IPS DF 6.9 (cell line): ENCODE measurements around the gene ATP8A2.
"Not testable (repeated sequence)": the region's sequence is repeated elsewhere in the genome, so short reads cannot be mapped to it uniquely, and the experiment has no call there.

Experiments used
- DNase-seq: peaks from one replicate; pipeline ENCODE4 v3.0.0-alpha.2; 2013; ENCODE audit warnings: low read depth, low spot score
- H3K27ac ChIP-seq: one replicate; pipeline ENCODE4 v1.5.1; 2013; ENCODE audit warnings: low read length, control low read depth
- H3K27me3 ChIP-seq: 2 replicates; pipeline ENCODE4 v1.6.1; 2013; ENCODE audit warnings: mild to moderate bottlenecking, low read length; ENCODE audit not compliant: control insufficient read depth, insufficient read depth
- H3K36me3 ChIP-seq: 2 replicates; pipeline ENCODE4 v1.6.1; 2013; ENCODE audit warnings: low read length; ENCODE audit not compliant: control insufficient read depth, insufficient read depth
- H3K4me1 ChIP-seq: 2 replicates; pipeline ENCODE4 v1.6.1; 2013; ENCODE audit warnings: low read length; ENCODE audit not compliant: control insufficient read depth, insufficient read depth
- H3K4me3 ChIP-seq: 2 replicates; pipeline ENCODE4 v1.5.1; 2013; ENCODE audit warnings: mild to moderate bottlenecking, low read length
- H3K9me3 ChIP-seq: 2 replicates; pipeline ENCODE4 v1.6.1; 2013; ENCODE audit warnings: low read length, inconsistent platforms; ENCODE audit not compliant: control insufficient read depth, insufficient read depth
- WGBS: extraction: QIAGEN DNeasy Blood & Tissue Kit; methylation state at CpG from one replicate; pipeline ENCODE4 v1.1.7; 2013; ENCODE audit warnings: mixed read lengths, missing lambda C conversion rate; ENCODE audit not compliant: insufficient read length, insufficient coverage; 5-methylcytosine and 5-hydroxymethylcytosine counted together

Gene ATP8A2

DNA sequence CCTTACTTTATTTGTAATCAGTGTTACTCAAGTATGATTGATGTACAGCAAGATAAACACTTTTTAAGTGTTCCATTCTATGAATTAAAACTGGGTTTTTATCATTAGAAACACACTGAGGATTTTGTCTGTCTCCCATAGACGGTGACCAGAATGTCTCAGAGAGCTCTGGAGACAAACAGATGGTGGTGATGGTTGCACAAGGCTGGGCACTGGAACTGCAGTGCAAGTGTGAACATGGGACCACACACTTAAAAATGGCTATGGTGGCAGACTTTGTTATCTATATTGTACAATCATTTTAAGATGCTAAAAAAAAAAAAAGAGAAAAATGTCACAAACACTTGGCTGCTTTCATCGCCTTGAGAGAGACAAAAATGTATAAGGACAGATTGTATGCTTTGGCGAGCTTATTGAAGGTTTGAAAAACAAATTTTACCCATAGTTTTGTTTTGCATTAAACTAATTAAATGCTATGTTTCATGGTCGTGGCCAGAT, 407.1 kb downstream of the ATP8A2 start:
- no peaks in the 10 kb centered on the region for H3K36me3 ChIP-seq
- WGBS = no CpG with 5 or more reads among the region's 4 CpGs
- H3K27me3 ChIP-seq = no peaks in the 10 kb centered on the region
- no peaks in the 10 kb centered on the region for H3K9me3 ChIP-seq
- H3K4me1 ChIP-seq = no peaks in the 10 kb centered on the region
- no peak overlapping the region for H3K27ac ChIP-seq
- no peak for DNase-seq
- no peak overlapping the region for H3K4me3 ChIP-seq

DNA sequence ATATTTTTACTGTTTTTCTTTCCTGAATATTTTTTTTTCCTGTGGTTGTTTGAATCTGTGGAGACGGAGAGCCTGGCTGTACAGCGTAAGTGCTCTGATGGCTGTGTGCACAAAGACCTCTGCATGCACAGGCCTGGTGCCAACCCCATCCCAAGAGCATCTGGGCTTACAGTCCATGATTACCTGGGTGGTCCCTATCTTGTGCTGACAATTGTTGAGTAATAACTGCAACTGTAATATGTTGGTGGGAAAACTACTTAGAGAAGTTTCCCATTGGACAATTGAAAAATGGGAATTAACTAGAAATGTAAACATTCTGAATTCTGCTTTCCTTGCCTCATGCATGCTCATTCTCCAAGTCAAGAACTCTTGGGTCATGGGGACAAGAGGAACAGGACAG, 411.3 kb downstream of the ATP8A2 start:
- no peak overlapping the region for H3K4me3 ChIP-seq
- H3K27me3 ChIP-seq = no peaks in the 10 kb centered on the region
- no peak for DNase-seq
- no peaks in the 10 kb centered on the region for H3K4me1 ChIP-seq
- no peak overlapping the region for H3K27ac ChIP-seq
- no peaks in the 10 kb centered on the region for H3K9me3 ChIP-seq
- WGBS = no CpG with 5 or more reads among the region's 2 CpGs
- H3K36me3 ChIP-seq = no peaks in the 10 kb centered on the region

DNA sequence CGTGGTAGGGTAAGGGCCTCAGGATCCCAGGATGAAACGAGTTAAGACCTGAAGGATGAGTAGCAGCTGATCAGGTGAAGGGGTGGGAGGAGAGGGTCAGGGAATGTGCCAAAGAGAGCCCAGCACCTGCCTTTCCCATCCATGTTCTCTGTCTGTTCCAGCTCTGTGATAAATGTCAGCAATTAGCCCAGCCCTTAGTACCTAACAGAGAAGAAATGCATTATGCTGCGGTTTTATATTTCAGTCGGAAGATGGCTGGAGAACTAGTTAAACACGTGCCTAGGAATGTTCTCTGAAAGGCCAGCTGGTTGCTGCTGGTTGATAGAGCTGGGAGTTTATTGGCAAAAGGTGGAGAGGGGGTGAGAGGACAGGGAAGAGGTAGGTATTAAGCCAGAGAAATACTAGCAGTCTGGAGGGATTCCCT, 411.8 kb downstream of the ATP8A2 start:
- no peak for DNase-seq
- Histone ChIP-seq H3K9me3 (no peaks in the 10 kb centered on the region), H3K27me3 (no peaks in the 10 kb centered on the region), H3K4me3 (no peak overlapping the region), H3K27ac (no peak overlapping the region), H3K4me1 (no peaks in the 10 kb centered on the region), H3K36me3 (no peaks in the 10 kb centered on the region)
- no CpG with 5 or more reads among the region's 5 CpGs for WGBS

- WGBS = no CpG with 5 or more reads among the region's 4 CpGs
- Histone ChIP-seq H3K4me1 (no peaks in the 10 kb centered on the region), H3K9me3 (no peaks in the 10 kb centered on the region), H3K36me3 (no peaks in the 10 kb centered on the region), H3K27ac (no peak overlapping the region), H3K4me3 (no peak overlapping the region), H3K27me3 (no peaks in the 10 kb centered on the region)
- DNase-seq = no peak
These were observed 412.3 kb downstream of the ATP8A2 start for GRCh38 chr13:25784119-25784518.

DNA sequence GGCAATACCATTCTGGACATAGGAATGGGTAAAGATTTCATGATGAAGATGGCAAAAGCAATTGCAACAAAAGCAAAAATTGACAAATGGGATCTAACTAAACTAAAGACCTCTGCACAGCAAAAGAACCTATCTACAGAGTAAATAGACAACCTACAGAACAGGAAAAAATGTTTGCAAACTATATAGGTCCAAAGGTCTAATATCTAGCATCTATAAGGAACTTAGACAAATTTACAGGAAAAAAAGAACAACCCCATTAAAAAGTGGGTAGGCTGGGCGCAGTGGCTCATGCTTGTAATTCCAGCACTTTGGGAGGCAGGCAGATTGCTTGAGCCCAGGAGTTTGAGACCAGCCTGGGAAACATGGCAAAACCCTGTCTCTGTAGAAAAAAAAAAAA, 418.4 kb downstream of the ATP8A2 start:
- not testable (repeated sequence) for H3K4me1 ChIP-seq, DNase-seq, H3K36me3 ChIP-seq, H3K27me3 ChIP-seq, H3K4me3 ChIP-seq, H3K27ac ChIP-seq, H3K9me3 ChIP-seq
- no CpG with 5 or more reads among the region's 1 CpG for WGBS

DNA sequence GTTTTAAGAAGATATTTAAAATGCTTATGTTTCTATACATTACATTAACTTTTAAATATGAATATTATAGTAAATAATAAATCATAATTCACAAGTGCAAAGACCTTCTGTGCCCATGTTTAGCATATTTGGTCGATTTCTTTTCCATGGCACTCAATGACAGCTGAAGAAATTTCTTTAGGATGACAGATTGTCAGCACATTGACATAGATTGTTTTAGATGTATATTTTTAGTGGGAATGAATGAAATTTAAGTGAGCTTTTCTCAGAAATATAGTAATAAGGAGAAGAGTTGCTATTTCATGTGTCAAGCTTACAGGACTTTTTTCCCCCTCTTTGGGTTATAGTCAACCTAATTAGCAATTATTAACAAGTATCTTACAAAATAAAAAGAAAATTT, 423.5 kb downstream of the ATP8A2 start:
- H3K4me3 ChIP-seq = no peak overlapping the region
- no peak overlapping the region for H3K27ac ChIP-seq
- no peaks in the 10 kb centered on the region for H3K4me1 ChIP-seq
- H3K27me3 ChIP-seq = no peaks in the 10 kb centered on the region
- no peaks in the 10 kb centered on the region for H3K36me3 ChIP-seq
- no CpG with 5 or more reads among the region's 1 CpG for WGBS
- H3K9me3 ChIP-seq = no peaks in the 10 kb centered on the region
- no peak for DNase-seq

GRCh38 chr13:25796474-25796873, 424.7 kb downstream of the ATP8A2 start:
- no peak for DNase-seq
- no CpG with 5 or more reads among the region's 1 CpG for WGBS
- H3K4me3 ChIP-seq = no peak overlapping the region

DNA sequence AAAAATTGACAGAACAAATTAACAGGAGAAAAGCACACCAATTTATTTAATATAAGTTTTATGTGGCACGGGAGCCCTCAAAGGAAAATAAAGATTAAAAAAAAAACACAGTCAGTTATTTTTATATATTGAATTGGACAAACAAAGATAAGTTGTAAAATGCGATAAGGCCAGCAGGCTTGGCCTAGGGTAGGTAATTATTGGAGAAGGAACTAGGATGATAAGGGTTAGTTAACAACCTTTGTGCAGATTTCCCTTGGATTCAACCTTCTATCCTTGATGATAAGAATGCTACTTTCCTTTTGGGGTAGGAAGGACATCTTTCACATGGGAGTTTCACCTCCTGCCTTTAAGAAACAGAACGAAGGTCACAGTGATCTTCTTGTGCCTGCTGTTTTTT, 427.2 kb downstream of the ATP8A2 start:
- Histone ChIP-seq H3K27me3 (no peaks in the 10 kb centered on the region), H3K36me3 (no peaks in the 10 kb centered on the region), H3K27ac (no peak overlapping the region), H3K9me3 (no peaks in the 10 kb centered on the region), H3K4me1 (no peaks in the 10 kb centered on the region), H3K4me3 (no peak overlapping the region)
- no CpG with 5 or more reads among the region's 3 CpGs for WGBS
- no peak for DNase-seq

More at GRCh38 chr13:25796474-25796873, 424.7 kb downstream of the ATP8A2 start:
- no peaks in the 10 kb centered on the region for H3K4me1 ChIP-seq
- no peaks in the 10 kb centered on the region for H3K27me3 ChIP-seq
- no peak overlapping the region for H3K27ac ChIP-seq
- no peaks in the 10 kb centered on the region for H3K36me3 ChIP-seq
- H3K9me3 ChIP-seq = no peaks in the 10 kb centered on the region

- WGBS = no CpG with 5 or more reads among the region's 3 CpGs
- Histone ChIP-seq H3K27ac (no peak overlapping the region), H3K36me3 (no peaks in the 10 kb centered on the region), H3K27me3 (no peaks in the 10 kb centered on the region), H3K4me3 (no peak overlapping the region), H3K4me1 (no peaks in the 10 kb centered on the region), H3K9me3 (no peaks in the 10 kb centered on the region)
- DNase-seq = no peak
These were observed 428.7 kb downstream of the ATP8A2 start for GRCh38 chr13:25800523-25800922.

- Histone ChIP-seq H3K4me3 (no peak overlapping the region), H3K9me3 (no peaks in the 10 kb centered on the region), H3K27me3 (no peaks in the 10 kb centered on the region), H3K27ac (no peak overlapping the region), H3K4me1 (no peaks in the 10 kb centered on the region; the same call in 1 of the 2 replicates), H3K36me3 (no peaks in the 10 kb centered on the region)
- no CpG with 5 or more reads among the region's 3 CpGs for WGBS
- no peak for DNase-seq
These were observed 430.8 kb downstream of the ATP8A2 start for GRCh38 chr13:25802579-25802978.

GRCh38 chr13:25803641-25804040, 431.9 kb downstream of the ATP8A2 start:
- WGBS = no CpG with 5 or more reads among the region's 3 CpGs
- no peaks in the 10 kb centered on the region for H3K36me3 ChIP-seq
- H3K27ac ChIP-seq = no peak overlapping the region
- no peak overlapping the region for H3K4me3 ChIP-seq
- no peak for DNase-seq
- no peaks in the 10 kb centered on the region for H3K9me3 ChIP-seq
- H3K4me1 ChIP-seq = no peaks in the 10 kb centered on the region; the same call in 1 of the 2 replicates
- no peaks in the 10 kb centered on the region for H3K27me3 ChIP-seq
